K562 (cell line): ENCODE measurements around the gene BCL11A. TPM values are rescaled to one million over a fixed set of nuclear protein-coding genes. Genes with fewer than 3 reads are reported as not detected.
A peak's percentile ranks its signal among the peaks of the same experiment; 100 is the strongest.

Experiments used
- CREB1 ChIP-seq, 2 experiments: sonication (generic) in 1 of 2; formaldehyde crosslinking in 1 of 2; IDR thresholded peaks; 2 replicates each; pipeline versions ENCODE4 v1.6.1 to v1.8.0; 2012 to 2022; ENCODE audit warnings: inconsistent platforms in 1 of 2, mild to moderate bottlenecking in 1 of 2, missing genetic modification reagents in 1 of 2, moderate library complexity in 1 of 2
- CREM ChIP-seq: IDR thresholded peaks from 2 replicates; pipeline ENCODE4 v1.6.1; 2014; ENCODE audit warnings: antibody characterized with exemption, low read depth
- CTCF ChIP-seq, 3 experiments: IDR thresholded peaks in 2 of 3; conservative IDR thresholded peaks in 1 of 3; 2 replicates each; pipeline ENCODE4 v1.5.1; 2011 to 2012; ENCODE audit warnings: low read length in 3 of 3, mild to moderate bottlenecking in 3 of 3, control low read depth in 2 of 3, improper control_type of control experiment in 1 of 3, inconsistent platforms in 1 of 3, low read depth in 1 of 3, mixed read lengths in 1 of 3, moderate library complexity in 1 of 3; ENCODE audit not compliant: insufficient read depth in 2 of 3
- NCOA6 ChIP-seq: fragments of 450-650 bp; IDR thresholded peaks from 2 replicates; pipeline ENCODE4 v1.6.1; 2017; ENCODE audit warnings: mild to moderate bottlenecking
- RAD21 ChIP-seq, 2 experiments: fragments of 250-450 bp in 1 of 2; fragments of 450-650 bp in 1 of 2; sonication (Bioruptor Pico) in 1 of 2; formaldehyde crosslinking in 1 of 2; IDR thresholded peaks in 1 of 2; conservative IDR thresholded peaks in 1 of 2; 2 replicates each; pipeline versions ENCODE4 v1.4.0 to v1.8.0; 2020 to 2022; ENCODE audit warnings: mild to moderate bottlenecking in 2 of 2, moderate library complexity in 1 of 2
- RUNX1 ChIP-seq: sonication (generic); IDR thresholded peaks from 2 replicates; pipeline ENCODE4 v1.6.1; 2016; ENCODE audit warnings: antibody characterized with exemption, low read depth
- TEAD2 ChIP-seq: fragments of 450-650 bp; IDR thresholded peaks from 2 replicates; pipeline ENCODE4 v1.6.1; 2016; ENCODE audit warnings: missing genetic modification characterization, control low read depth, missing compliant biosample characterization
- ZKSCAN3 ChIP-seq: fragments of 250-450 bp; sonication (Bioruptor Pico); IDR thresholded peaks from 2 replicates; pipeline ENCODE4 v1.4.0; 2020
- ZNF311 ChIP-seq: fragments of 250-450 bp; sonication (Bioruptor Pico); IDR thresholded peaks from 2 replicates; pipeline ENCODE4 v1.4.0; 2020; ENCODE audit warnings: mild to moderate bottlenecking, moderate library complexity
- polyA plus RNA-seq, 8 experiments: library from polyadenylated mRNA; depleted of rRNA in 4 of 8; stranded (reverse) in 5 of 8; unstranded in 3 of 8; fragments of >200 nt; fragmentation: Nextera tagmentation in 2 of 8; fragmentation: Illumina TruSeq in 1 of 8; extraction: Ambion mirVana in 2 of 8; extraction: Trizol in 1 of 8; gene quantifications; 2 replicates each; pipeline versions ENCODE4 v1.2.1 to v1.2.3, GENCODE V29; 2011 to 2014; ENCODE audit warnings: inconsistent platforms in 1 of 8, missing spikeins in 1 of 8
- total RNA-seq, 7 experiments: library from RNA; depleted of rRNA in 6 of 7; stranded (reverse); fragments of >200 nt in 6 of 7; fragmentation: Illumina TruSeq in 2 of 7; extraction: Trizol in 2 of 7; gene quantifications; 2 replicates each; pipeline versions ENCODE4 v1.2.1 to v1.2.3, GENCODE V29; 2011 to 2021; ENCODE audit warnings: low replicate concordance in 1 of 7
- TF ChIP-seq, protein P1 (sequence below), 2 experiments: IDR thresholded peaks; 2 replicates each; pipeline ENCODE4 v1.6.1; 2011; ENCODE audit warnings: borderline replicate concordance in 1 of 2, control low read depth in 1 of 2, low read depth in 1 of 2, low read length in 1 of 2, mild to moderate bottlenecking in 1 of 2, mixed read lengths in 1 of 2, moderate library complexity in 1 of 2; ENCODE audit not compliant: insufficient read depth in 1 of 2, insufficient read length in 1 of 2, poor library complexity in 1 of 2, severe bottlenecking in 1 of 2; ENCODE audit errors: extremely low read depth in 1 of 2

BCL11A gene
- total and polyA plus RNA-seq, 9 of the 15 experiments (the other 6 are each of a cell fraction or from before 2014, with no cell fraction given) = 0.13 TPM; not detected in 8

GRCh38 chr2:60555066-60555782 is 1.8 kb upstream of the BCL11A start (continued):
- TF ChIP-seq RAD21 (CRISPR knock-in tag; conservative IDR thresholded peaks at IDR 0.05 in 1 of 2, IDR thresholded peaks at IDR 0.05 in 1 of 2) (no peak; a peak in 1 of 4 replicates), ZKSCAN3 (CRISPR knock-in tag) (no peak), CREB1 (IDR thresholded peaks at IDR 0.05) (0 out of 2 replicates have a peak, but pooled peaks have one; percentile 12), CREB1 (CRISPR knock-in tag; IDR thresholded peaks at IDR 0.05) (no peak), CREM (peak; percentile 32; the same call in 1 of the 2 replicates), ZNF311 (no peak), RUNX1 (no peak), TEAD2 (tag) (no peak), NCOA6 (no peak), CTCF (IDR thresholded peaks at IDR 0.05 in 2 of 3, conservative IDR thresholded peaks at IDR 0.05 in 1 of 3; ENCODE audit: insufficient read depth in 2 of 3, low read depth in 1 of 3, low read length in 3 of 3) (peak in 2 of 3 experiments; percentile 28 to 35; a peak in 2 of 6 replicates)
- TF ChIP-seq, protein P1, sequence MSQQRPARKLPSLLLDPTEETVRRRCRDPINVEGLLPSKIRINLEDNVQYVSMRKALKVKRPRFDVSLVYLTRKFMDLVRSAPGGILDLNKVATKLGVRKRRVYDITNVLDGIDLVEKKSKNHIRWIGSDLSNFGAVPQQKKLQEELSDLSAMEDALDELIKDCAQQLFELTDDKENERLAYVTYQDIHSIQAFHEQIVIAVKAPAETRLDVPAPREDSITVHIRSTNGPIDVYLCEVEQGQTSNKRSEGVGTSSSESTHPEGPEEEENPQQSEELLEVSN (IDR thresholded peaks at IDR 0.05; ENCODE audit: borderline replicate concordance in 1 of 2, extremely low read depth in 1 of 2, insufficient read depth in 1 of 2, insufficient read length in 1 of 2, low read depth in 1 of 2, low read length in 1 of 2, poor library complexity in 1 of 2, severe bottlenecking in 1 of 2) = peak in 1 of 2 experiments; percentile 39
- TF ChIP-seq, all 486 proteins: peak for 10
